GM12873 (cell line): Measurements from ENCODE around the gene TRA2A.
A peak's percentile ranks its signal among the peaks of the same experiment; 100 is the strongest.

Experiments
- TF ChIP-seq, protein P1 (sequence below): IDR thresholded peaks from 2 replicates; pipeline ENCODE4 v1.5.1; 2012; ENCODE audit warnings: low read depth, mild to moderate bottlenecking, moderate library complexity, low read length, control low read depth; ENCODE audit not compliant: insufficient read depth; ENCODE audit errors: missing control alignments

Gene TRA2A

GRCh38 chr7:23529262-23529859 is 2.4 kb downstream of the TRA2A start:
- TF ChIP-seq, protein P1, sequence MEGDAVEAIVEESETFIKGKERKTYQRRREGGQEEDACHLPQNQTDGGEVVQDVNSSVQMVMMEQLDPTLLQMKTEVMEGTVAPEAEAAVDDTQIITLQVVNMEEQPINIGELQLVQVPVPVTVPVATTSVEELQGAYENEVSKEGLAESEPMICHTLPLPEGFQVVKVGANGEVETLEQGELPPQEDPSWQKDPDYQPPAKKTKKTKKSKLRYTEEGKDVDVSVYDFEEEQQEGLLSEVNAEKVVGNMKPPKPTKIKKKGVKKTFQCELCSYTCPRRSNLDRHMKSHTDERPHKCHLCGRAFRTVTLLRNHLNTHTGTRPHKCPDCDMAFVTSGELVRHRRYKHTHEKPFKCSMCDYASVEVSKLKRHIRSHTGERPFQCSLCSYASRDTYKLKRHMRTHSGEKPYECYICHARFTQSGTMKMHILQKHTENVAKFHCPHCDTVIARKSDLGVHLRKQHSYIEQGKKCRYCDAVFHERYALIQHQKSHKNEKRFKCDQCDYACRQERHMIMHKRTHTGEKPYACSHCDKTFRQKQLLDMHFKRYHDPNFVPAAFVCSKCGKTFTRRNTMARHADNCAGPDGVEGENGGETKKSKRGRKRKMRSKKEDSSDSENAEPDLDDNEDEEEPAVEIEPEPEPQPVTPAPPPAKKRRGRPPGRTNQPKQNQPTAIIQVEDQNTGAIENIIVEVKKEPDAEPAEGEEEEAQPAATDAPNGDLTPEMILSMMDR = no peak

DNA sequence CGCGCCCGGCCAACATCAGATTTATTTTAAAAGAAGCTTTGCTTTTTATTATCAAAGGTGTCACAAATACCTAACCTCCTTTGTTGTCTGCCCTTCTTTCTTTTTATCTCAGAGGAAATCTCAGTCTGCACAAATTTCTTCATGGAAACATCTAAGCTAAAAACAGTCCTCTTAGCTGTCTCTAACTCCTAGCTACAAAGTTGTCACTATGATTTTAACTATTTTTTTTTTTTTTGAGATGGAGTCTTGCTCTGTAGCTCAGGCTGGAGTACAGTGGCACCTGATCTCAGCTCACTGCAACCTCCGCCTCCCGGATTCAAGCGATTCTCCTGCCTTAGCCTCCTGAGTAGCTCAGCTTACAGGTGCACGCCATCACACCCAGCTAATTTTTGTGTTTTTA is 7.3 kb downstream of the TRA2A start:
- TF ChIP-seq, protein P1 = no peak

DNA sequence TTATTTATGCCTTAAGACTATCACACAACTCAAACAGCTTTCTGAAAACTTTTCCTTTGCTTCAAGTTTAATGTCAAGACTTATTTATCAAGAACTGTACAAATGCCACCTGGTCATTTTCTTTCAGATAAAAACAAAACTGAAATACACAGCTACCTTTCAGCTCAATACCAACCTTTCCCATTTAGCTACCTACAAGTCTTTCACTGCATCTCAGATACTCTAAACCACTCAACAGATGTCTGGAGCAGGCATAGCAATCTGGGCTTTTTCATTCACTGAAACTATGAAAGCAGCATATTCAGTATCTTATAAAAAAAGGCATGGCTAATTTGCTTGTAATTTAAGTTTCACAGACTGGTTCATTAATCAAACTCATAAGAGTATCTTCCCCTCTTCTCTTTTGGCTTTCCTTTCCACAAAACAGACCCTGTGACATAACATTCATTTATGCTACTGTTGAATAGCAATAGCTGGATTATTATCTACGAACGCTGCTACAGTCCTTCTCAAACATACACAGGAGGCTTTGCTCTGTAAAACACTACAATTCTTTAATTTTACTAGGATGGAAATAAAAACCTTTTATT is 8.2 kb downstream of the TRA2A start:
- TF ChIP-seq, protein P1 = no peak

GRCh38 chr7:23520582-23520981 is 11.2 kb downstream of the TRA2A start:
- TF ChIP-seq, protein P1 = peak; percentile 9

DNA sequence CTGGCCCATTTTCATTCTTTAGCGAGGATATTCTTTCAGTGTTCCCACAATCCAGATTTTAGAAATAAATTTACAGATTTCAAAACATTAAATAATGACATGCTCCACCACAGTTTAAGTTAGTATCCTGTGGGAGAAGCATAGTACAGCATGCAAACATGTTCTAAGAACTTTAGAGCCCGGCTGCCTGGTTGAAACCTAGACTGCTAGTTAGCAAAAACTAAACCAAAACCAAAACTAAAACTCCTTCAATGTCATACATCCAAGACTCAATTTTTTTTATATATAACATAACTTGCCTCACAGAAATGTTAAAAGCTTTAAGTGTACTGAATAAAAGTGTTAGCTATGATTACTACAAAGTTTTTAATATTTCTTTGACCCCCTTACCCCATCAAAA is 17.0 kb downstream of the TRA2A start:
- TF ChIP-seq, protein P1 = no peak

DNA sequence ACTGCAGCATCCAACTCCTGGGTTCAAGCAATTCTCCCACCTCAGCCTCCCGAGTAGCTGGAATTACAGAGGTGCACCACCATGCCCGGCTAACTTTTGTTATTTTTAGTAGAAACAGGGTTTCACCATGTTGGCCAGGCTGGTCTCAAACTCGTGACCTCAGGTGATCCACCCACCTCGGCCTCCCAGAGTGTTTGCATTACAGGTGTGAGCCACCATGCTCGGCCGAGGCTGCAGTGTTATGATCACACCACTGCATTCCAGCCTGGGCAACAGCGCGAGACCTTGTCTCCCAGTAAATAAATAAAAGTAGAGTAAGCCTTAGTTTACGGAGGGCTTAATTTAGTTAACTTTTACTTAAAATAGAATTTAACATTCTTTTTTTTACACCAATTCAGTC is 37.8 kb downstream of the TRA2A start:
- TF ChIP-seq, protein P1 = no peak

DNA sequence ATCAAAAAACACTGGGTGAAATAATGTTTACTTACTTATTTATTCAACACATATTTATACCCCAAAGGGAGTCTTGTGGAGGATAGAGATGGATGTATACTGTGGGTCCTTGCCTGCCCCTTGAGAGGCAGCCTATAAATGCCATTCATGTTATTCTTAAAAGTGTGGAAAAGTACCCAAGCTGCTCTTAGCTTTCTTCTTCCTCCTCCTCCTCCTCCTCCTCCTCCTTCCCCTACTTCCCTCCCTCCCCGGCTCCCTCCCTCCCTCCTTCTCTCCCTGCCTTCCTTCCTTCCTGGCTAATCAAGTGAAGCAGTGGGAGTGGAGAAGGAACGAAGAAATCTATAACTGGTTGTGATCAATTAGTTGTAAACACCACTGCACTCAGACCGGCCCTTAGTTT is 40.3 kb downstream of the TRA2A start:
- TF ChIP-seq, protein P1 = no peak
